GM12878 (cell line): Measurements from ENCODE around the gene TNRC6B. TPM values are rescaled to one million over a fixed set of nuclear protein-coding genes. Genes with fewer than 3 reads are reported as not detected.
"Not testable (repeated sequence)": the region's sequence is repeated elsewhere in the genome, so short reads cannot be mapped to it uniquely, and the experiment has no call there.

ENCODE experiments used
- ATAC-seq: fragments of 200-7000 bp; cut with Tn5 transposase; 3 replicates; pipeline ENCODE4 v1.9.1; 2020; ENCODE audit warnings: mild to moderate bottlenecking, moderate library complexity
- BruUV-seq: library from RNA; stranded (reverse); fragments of 400-500 nt; replicated peaks from 2 replicates; lab custom pipeline; 2021; lab: Mats Ljungman, UMichigan
- CTCF ChIA-PET: fragments of 300-600 bp; sonication (Branson Sonifier 250); formaldehyde crosslinking; extraction: SDS; loops from one replicate; lab custom pipeline; 2021; ENCODE audit warnings: inconsistent platforms; lab: Yijun Ruan, JAX
- POLR2A ChIA-PET: fragments of 350-600 bp; formaldehyde crosslinking; extraction: SDS; loops from one replicate; lab custom pipeline; 2021; ENCODE audit warnings: inconsistent platforms; lab: Charles Lee
- RAD21 ChIA-PET: fragments of 300-600 bp; sonication (Branson Sonifier 250); formaldehyde crosslinking; loops from one replicate; lab custom pipeline; 2023; ENCODE audit warnings: antibody characterized with exemption; ENCODE audit not compliant: unreplicated experiment; lab: Charles Lee
- SMC1A ChIA-PET: fragments of 300-600 bp; sonication (Branson Sonifier 250); formaldehyde crosslinking; loops from one replicate; lab custom pipeline; 2023; ENCODE audit not compliant: unreplicated experiment, uncharacterized antibody; lab: Charles Lee
- DNase-seq: peaks from one replicate; pipeline ENCODE4 v3.0.0-alpha.2; 2011; ENCODE audit warnings: low read depth, low spot score
- FAIRE-seq: peaks from 3 replicates; lab custom pipeline; 2011; peaks lifted over from hg19 to GRCh38; lab: Jason Lieb, UNC
- H2AFZ ChIP-seq: 2 replicates; pipeline ENCODE4 v1.6.0; 2011; ENCODE audit warnings: low read depth, low read length, control low read depth; ENCODE audit not compliant: control insufficient read depth
- H3K27ac ChIP-seq: 2 replicates; pipeline ENCODE4 v1.5.1; 2011; ENCODE audit warnings: control low read depth; ENCODE audit not compliant: control insufficient read depth, insufficient read depth
- H3K27me3 ChIP-seq, 2 experiments: replicated peaks in 1 of 2; 2 replicates each; pipeline versions ENCODE4 v1.6.0 to v1.6.1; 2011; ENCODE audit warnings: low read length in 1 of 2; ENCODE audit not compliant: control insufficient read depth in 2 of 2, insufficient read depth in 2 of 2
- H3K36me3 ChIP-seq, 2 experiments: 2 replicates each; pipeline ENCODE4 v1.5.1; 2011; ENCODE audit warnings: low read length in 1 of 2; ENCODE audit not compliant: control insufficient read depth in 2 of 2, insufficient read depth in 2 of 2
- H3K4me1 ChIP-seq: 2 replicates; pipeline ENCODE4 v1.6.1; 2011; ENCODE audit warnings: mild to moderate bottlenecking, low read length, moderate library complexity, mixed read lengths; ENCODE audit not compliant: control insufficient read depth, insufficient read depth
- H3K4me2 ChIP-seq: 2 replicates; pipeline ENCODE4 v1.6.0; 2011; ENCODE audit warnings: control low read depth; ENCODE audit not compliant: control insufficient read depth, insufficient read depth
- H3K4me3 ChIP-seq: fragments of 200-600 bp; sonication (generic); 2 replicates; pipeline ENCODE4 v1.5.1; 2016
- H3K79me2 ChIP-seq: 2 replicates; pipeline ENCODE4 v1.6.0; 2011; ENCODE audit warnings: low read length; ENCODE audit not compliant: control insufficient read depth, insufficient read depth
- H3K9ac ChIP-seq: 2 replicates; pipeline ENCODE4 v1.8.0; 2011; ENCODE audit warnings: low read length, control low read depth, mixed read lengths; ENCODE audit not compliant: control insufficient read depth, insufficient read depth
- H3K9me3 ChIP-seq: replicated peaks from 3 replicates; pipeline ENCODE4 v1.5.1; 2011; ENCODE audit warnings: mild to moderate bottlenecking, low read length; ENCODE audit not compliant: control insufficient read depth, insufficient read depth
- H4K20me1 ChIP-seq: 2 replicates; pipeline ENCODE4 v1.6.0; 2011; ENCODE audit not compliant: control insufficient read depth, insufficient read depth
- ESRRA ChIP-seq: IDR thresholded peaks from 2 replicates; pipeline ENCODE4 v1.6.1; 2012; ENCODE audit warnings: mild to moderate bottlenecking, low read length, improper control_type of control experiment
- ETV6 ChIP-seq, 2 experiments: fragments of 450-650 bp in 1 of 2; IDR thresholded peaks in 1 of 2; conservative IDR thresholded peaks in 1 of 2; 2 replicates each; pipeline ENCODE4 v1.6.1; 2014; ENCODE audit warnings: antibody characterized with exemption in 1 of 2, borderline replicate concordance in 1 of 2, low read depth in 1 of 2, mild to moderate bottlenecking in 1 of 2, moderate library complexity in 1 of 2
- KDM1A ChIP-seq: fragments of 200-600 bp; sonication (generic); IDR thresholded peaks from 2 replicates; pipeline ENCODE4 v1.6.1; 2016; ENCODE audit warnings: borderline replicate concordance
- NFYA ChIP-seq: IDR thresholded peaks from 2 replicates; pipeline ENCODE4 v1.6.1; 2011; ENCODE audit warnings: low read depth, mild to moderate bottlenecking, low read length, improper control_type of control experiment, borderline replicate concordance
- NRF1 ChIP-seq: conservative IDR thresholded peaks from 2 replicates; pipeline ENCODE4 v1.6.1; 2011; ENCODE audit warnings: mild to moderate bottlenecking, low read depth, low read length, improper control_type of control experiment
- PAX5 ChIP-seq: IDR thresholded peaks from 2 replicates; pipeline ENCODE4 v1.6.1; 2011; ENCODE audit warnings: low read depth, low read length, borderline replicate concordance
- POLR2AphosphoS2 ChIP-seq: IDR thresholded peaks from 2 replicates; pipeline ENCODE4 v1.6.1; 2011; ENCODE audit warnings: low read depth, mild to moderate bottlenecking, low read length, improper control_type of control experiment, moderate library complexity
- RAD21 ChIP-seq: IDR thresholded peaks from 2 replicates; pipeline ENCODE4 v1.6.1; 2011; ENCODE audit warnings: mild to moderate bottlenecking, low read depth, low read length, moderate library complexity; ENCODE audit not compliant: insufficient read depth
- WGBS: methylation state at CpG from one replicate; pipeline ENCODE4 v1.1.6; 2016; ENCODE audit warnings: low lambda C conversion rate; ENCODE audit not compliant: insufficient replicate concordance, insufficient coverage; ENCODE audit errors: missing lambda C conversion rate; 5-methylcytosine and 5-hydroxymethylcytosine counted together
- in situ Hi-C: fragments of 300-500 bp; cut with MboI; formaldehyde crosslinking; loops from 9 replicates; pipeline ENCODE4 v1.14.3; 2018; ENCODE audit warnings: mixed read lengths
- intact Hi-C: fragments of 100-400 bp; cut with micrococcal nuclease; formaldehyde crosslinking; loops from one replicate; pipeline ENCODE4 v1.14.2; 2022; ENCODE audit not compliant: unreplicated experiment
- polyA plus RNA-seq, 11 experiments: library from polyadenylated mRNA; depleted of rRNA in 4 of 11; unstranded in 6 of 11; stranded (reverse) in 5 of 11; fragments of >200 nt; fragmentation: Nextera tagmentation in 4 of 11; fragmentation: Illumina TruSeq in 1 of 11; extraction: Ambion mirVana in 4 of 11; extraction: Trizol in 1 of 11; gene quantifications; 1 replicate in 1 of 11; 2 replicates in 10 of 11; pipeline versions ENCODE4 v1.2.1 to v1.2.3, GENCODE V29; 2011 to 2016; ENCODE audit warnings: inconsistent platforms in 2 of 11, missing spikeins in 2 of 11, low read depth in 1 of 11
- total RNA-seq, 4 experiments: library from RNA; depleted of rRNA in 3 of 4; stranded (reverse); fragments of >200 nt in 3 of 4; fragmentation: Illumina TruSeq in 1 of 4; extraction: Trizol in 1 of 4; gene quantifications; 2 replicates each; pipeline versions ENCODE4 v1.2.1 to v1.2.3, GENCODE V29; 2013 to 2021
- TF ChIP-seq, protein P1 (sequence below), 3 experiments: IDR thresholded peaks in 2 of 3; conservative IDR thresholded peaks in 1 of 3; 2 replicates each; pipeline ENCODE4 v1.5.1; 2011; ENCODE audit warnings: low read depth in 3 of 3, low read length in 3 of 3, mild to moderate bottlenecking in 3 of 3, control low read depth in 2 of 3, moderate library complexity in 2 of 3, inconsistent platforms in 1 of 3, mixed read lengths in 1 of 3; ENCODE audit not compliant: control insufficient read depth in 2 of 3, insufficient read depth in 1 of 3; ENCODE audit errors: extremely low read depth in 1 of 3
- TF ChIP-seq, protein P2 (sequence below): fragments of 450-650 bp; IDR thresholded peaks from 2 replicates; pipeline ENCODE4 v1.6.1; 2018; ENCODE audit warnings: mild to moderate bottlenecking, low read depth, moderate library complexity; ENCODE audit not compliant: partially characterized antibody

Gene TNRC6B
- total and polyA plus RNA-seq, 10 of the 15 experiments (the other 5 are each of a cell fraction or from before 2014, with no cell fraction given) = 3.6 to 32.8 (median 16.4) TPM

DNA sequence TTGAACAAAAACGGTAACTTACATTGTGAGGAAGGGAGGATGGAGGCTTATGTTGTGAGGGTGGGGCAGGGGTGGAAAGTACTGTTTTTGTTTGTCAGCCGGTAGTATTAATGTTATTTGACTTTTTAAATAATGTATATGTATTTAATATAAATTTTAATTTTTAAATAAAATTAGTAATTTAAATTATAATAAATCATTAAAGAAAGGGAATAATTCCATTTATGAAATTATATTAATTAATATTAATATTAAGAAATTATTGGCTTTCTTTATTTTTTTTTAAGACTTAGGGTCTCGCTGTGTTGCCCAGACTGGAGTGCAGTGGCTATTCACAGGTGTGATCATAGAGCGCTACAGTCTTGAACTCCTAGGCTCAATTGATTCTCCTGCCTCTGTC is 24.0 kb upstream of the TNRC6B start (continued):
- no peak for TF ChIP-seq POLR2AphosphoS2
- TF ChIP-seq PAX5 = no peak
- TF ChIP-seq NFYA = no peak
- no peak for TF ChIP-seq ETV6 (conservative IDR thresholded peaks at IDR 0.05 in 1 of 2, IDR thresholded peaks at IDR 0.05 in 1 of 2; ENCODE audit: borderline replicate concordance in 1 of 2, low read depth in 1 of 2)
- TF ChIP-seq ESRRA = no peak

DNA sequence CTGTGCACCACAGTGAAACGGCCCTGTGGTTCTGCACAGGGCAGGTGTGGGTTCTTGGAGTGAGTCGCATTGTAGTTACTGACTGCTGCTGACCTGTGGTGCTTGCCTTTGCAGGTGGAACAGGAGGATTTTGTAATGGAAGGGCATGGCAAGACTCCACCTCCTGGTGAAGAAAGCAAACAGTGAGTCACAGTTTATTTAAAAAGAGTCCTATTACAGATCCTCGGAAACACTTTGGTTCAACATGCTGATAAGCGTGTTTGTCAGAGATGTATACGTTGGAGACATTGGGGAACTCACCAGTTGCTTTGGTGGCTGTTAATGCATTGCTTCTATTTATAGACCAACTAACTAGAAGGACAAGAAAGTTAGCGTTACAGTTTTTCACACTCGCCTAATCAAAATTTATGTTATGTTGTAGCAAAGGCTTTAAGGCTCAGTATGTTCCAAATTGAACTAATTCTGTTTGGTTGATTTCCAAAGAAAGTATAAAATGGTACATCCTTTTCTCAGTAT is 21.7 kb upstream of the TNRC6B start:
- Histone ChIP-seq H3K4me2 (no peak overlapping the region), H3K27ac (no peak overlapping the region), H3K79me2 (no peaks in the 10 kb centered on the region), H3K36me3 (no peaks in the 10 kb centered on the region), H3K9ac (no peak overlapping the region), H3K4me1 (no peaks in the 10 kb centered on the region), H3K4me3 (no peak overlapping the region), H4K20me1 (no peaks in the 10 kb centered on the region), H3K9me3 (no peaks in the 10 kb centered on the region), H3K27me3 (no peaks in the 10 kb centered on the region), H2AFZ (no peak overlapping the region)
- ATAC-seq (no peak), DNase-seq (no peak), FAIRE-seq (peak; percentile 47)
- intact Hi-C loops (no loop called here), in situ Hi-C loops (no loop called here)
- TF ChIP-seq RAD21 (peak; percentile 21; the same call in 1 of the 2 replicates), NRF1 (no peak), KDM1A (no peak)
- TF ChIP-seq, protein P1, sequence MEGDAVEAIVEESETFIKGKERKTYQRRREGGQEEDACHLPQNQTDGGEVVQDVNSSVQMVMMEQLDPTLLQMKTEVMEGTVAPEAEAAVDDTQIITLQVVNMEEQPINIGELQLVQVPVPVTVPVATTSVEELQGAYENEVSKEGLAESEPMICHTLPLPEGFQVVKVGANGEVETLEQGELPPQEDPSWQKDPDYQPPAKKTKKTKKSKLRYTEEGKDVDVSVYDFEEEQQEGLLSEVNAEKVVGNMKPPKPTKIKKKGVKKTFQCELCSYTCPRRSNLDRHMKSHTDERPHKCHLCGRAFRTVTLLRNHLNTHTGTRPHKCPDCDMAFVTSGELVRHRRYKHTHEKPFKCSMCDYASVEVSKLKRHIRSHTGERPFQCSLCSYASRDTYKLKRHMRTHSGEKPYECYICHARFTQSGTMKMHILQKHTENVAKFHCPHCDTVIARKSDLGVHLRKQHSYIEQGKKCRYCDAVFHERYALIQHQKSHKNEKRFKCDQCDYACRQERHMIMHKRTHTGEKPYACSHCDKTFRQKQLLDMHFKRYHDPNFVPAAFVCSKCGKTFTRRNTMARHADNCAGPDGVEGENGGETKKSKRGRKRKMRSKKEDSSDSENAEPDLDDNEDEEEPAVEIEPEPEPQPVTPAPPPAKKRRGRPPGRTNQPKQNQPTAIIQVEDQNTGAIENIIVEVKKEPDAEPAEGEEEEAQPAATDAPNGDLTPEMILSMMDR (IDR thresholded peaks at IDR 0.05 in 2 of 3, conservative IDR thresholded peaks at IDR 0.05 in 1 of 3; ENCODE audit: control insufficient read depth in 2 of 3, extremely low read depth in 1 of 3, insufficient read depth in 1 of 3, low read depth in 3 of 3, low read length in 3 of 3) = peak in 1 of 3 experiments; percentile 4; a peak in 1 of 6 replicates
- TF ChIP-seq, protein P2, sequence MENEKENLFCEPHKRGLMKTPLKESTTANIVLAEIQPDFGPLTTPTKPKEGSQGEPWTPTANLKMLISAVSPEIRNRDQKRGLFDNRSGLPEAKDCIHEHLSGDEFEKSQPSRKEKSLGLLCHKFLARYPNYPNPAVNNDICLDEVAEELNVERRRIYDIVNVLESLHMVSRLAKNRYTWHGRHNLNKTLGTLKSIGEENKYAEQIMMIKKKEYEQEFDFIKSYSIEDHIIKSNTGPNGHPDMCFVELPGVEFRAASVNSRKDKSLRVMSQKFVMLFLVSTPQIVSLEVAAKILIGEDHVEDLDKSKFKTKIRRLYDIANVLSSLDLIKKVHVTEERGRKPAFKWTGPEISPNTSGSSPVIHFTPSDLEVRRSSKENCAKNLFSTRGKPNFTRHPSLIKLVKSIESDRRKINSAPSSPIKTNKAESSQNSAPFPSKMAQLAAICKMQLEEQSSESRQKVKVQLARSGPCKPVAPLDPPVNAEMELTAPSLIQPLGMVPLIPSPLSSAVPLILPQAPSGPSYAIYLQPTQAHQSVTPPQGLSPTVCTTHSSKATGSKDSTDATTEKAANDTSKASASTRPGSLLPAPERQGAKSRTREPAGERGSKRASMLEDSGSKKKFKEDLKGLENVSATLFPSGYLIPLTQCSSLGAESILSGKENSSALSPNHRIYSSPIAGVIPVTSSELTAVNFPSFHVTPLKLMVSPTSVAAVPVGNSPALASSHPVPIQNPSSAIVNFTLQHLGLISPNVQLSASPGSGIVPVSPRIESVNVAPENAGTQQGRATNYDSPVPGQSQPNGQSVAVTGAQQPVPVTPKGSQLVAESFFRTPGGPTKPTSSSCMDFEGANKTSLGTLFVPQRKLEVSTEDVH = no peak
- SMC1A ChIA-PET = no interaction called here
- 81% methylated on average over 7 of the region's 7 CpGs for WGBS
- BruUV-seq = TSS peak; percentile 34
- POLR2A ChIA-PET = no interaction called here
- RAD21 ChIA-PET = no interaction called here
- CTCF ChIA-PET = no interaction called here

DNA sequence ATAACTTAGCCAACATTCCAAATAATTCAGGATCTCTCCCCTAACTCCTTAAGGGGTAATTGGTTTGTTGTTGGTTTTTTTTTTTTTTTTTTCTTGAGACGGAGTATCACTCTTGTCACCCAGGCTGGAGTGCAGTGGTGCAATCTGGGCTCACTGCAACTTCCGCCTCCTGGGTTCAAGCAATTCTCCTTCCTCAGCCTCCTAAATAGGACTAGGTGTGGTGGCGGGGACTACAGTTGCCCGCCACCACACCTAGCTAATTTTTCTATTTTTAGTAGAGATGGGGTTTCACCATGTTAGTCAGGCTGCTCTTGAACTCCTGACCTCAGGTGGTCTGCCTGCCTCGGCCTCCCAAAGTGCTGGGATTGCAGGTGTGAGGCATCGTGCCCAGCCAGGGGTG is 21.0 kb upstream of the TNRC6B start:
- intact Hi-C loops, H3K27ac ChIP-seq, H3K4me2 ChIP-seq, H4K20me1 ChIP-seq, CTCF ChIA-PET, BruUV-seq, H3K36me3 ChIP-seq, H3K4me3 ChIP-seq, H2AFZ ChIP-seq, in situ Hi-C loops, H3K9ac ChIP-seq, ATAC-seq, RAD21 ChIA-PET, H3K79me2 ChIP-seq, H3K9me3 ChIP-seq, FAIRE-seq, H3K27me3 ChIP-seq, POLR2A ChIA-PET, DNase-seq, H3K4me1 ChIP-seq: not testable (repeated sequence)
- 83% methylated on average over 6 of the region's 6 CpGs for WGBS
- SMC1A ChIA-PET = interaction anchor here (0.8 to 1.8 kb wide), 2 partner anchors 17 to 191 kb away, joined by 3 to 7 read pairs; no protein-coding TSS in a partner anchor
